ENCODE results near the gene DEDD2. TPM values are rescaled to one million over a fixed set of nuclear protein-coding genes. Genes with fewer than 3 reads are reported as not detected.

DEDD2 gene
- total and polyA plus RNA-seq, 10 of the 15 experiments (the other 5 are each of a cell fraction or from before 2014, with no cell fraction given) = 2.5 to 24.7 (median 17.6) TPM

DNA sequence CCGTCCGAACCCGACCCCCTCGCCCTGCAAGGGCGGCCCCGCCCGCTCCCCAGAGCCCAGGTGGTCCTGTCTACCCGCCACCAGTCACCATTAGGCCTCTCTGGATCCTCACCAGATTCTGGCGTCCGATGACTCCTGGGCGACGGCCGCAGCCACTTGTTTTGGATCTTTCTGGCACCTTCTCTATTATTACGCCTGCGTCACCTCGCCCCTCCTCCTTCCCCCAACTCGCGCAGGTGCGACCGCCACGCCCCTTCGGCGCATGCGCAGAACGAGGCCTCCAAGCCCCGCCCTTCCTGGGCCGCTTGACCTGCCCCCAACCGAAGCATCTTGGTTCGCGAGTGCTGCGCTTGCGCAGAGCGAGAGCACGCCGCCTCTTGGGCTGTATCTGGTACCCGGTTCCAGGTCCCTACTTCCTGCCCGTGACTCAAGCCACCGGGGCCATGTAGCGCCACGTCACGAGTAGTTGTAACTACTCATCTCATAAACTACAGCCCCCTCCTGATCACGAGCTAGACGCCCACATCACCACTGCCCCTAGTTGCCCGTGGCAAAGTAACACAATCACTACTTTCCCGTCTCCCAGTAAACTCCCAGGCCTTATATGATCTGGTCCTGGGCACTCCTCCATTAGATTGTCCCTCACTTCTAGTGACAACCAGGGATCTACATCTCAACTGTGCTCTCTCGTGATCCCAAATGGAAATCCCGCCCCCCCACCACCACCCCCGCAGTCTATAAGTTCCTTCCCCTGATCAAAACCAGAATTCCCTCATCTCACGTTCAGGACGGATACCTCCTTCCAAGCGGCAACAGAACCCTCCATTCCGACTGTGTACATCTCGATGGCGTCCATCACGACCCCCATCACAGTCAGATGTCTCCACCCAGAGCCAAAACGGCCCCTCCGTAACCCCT, at the start of gene DEDD2 (continued):
- TF ChIP-seq, protein P1, sequence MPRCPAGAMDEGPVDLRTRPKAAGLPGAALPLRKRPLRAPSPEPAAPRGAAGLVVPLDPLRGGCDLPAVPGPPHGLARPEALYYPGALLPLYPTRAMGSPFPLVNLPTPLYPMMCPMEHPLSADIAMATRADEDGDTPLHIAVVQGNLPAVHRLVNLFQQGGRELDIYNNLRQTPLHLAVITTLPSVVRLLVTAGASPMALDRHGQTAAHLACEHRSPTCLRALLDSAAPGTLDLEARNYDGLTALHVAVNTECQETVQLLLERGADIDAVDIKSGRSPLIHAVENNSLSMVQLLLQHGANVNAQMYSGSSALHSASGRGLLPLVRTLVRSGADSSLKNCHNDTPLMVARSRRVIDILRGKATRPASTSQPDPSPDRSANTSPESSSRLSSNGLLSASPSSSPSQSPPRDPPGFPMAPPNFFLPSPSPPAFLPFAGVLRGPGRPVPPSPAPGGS (IDR thresholded peaks at IDR 0.05; ENCODE audit: borderline replicate concordance, insufficient read depth, low read depth, low read length, poor library complexity, severe bottlenecking) = no peak
- TF ChIP-seq POLR2AphosphoS5 (IDR thresholded peaks at IDR 0.05; ENCODE audit: low read length) (peak; percentile 72; the same call in 1 of the 2 replicates), HDGF (IDR thresholded peaks at IDR 0.05) (peak; percentile 85), BRCA1 (IDR thresholded peaks at IDR 0.05; ENCODE audit: low read depth, low read length) (no peak), BACH1 (IDR thresholded peaks at IDR 0.05; ENCODE audit: borderline replicate concordance) (no peak), TCF12 (IDR thresholded peaks at IDR 0.05; ENCODE audit: low read depth, low read length) (0 out of 2 replicates have a peak, but pooled peaks have one; percentile 6), ESRRA (IDR thresholded peaks at IDR 0.05; ENCODE audit: low read length) (no peak), FOXM1 (IDR thresholded peaks at IDR 0.05; ENCODE audit: low read depth, low read length) (no peak), HCFC1 (IDR thresholded peaks at IDR 0.05; ENCODE audit: low read length) (no peak), ZSCAN29 (IDR thresholded peaks at IDR 0.05) (no peak), POU2F2 (IDR thresholded peaks at IDR 0.05; ENCODE audit: borderline replicate concordance, low read depth, low read length) (0 out of 3 replicates have a peak, but pooled peaks have one; percentile 32), SIX5 (IDR thresholded peaks at IDR 0.05; ENCODE audit: low read depth, low read length, severe bottlenecking) (no peak), ZNF24 (IDR thresholded peaks at IDR 0.05) (no peak), MEF2B (IDR thresholded peaks at IDR 0.05; ENCODE audit: partially characterized antibody, poor library complexity, severe bottlenecking) (no peak), ZZZ3 (IDR thresholded peaks at IDR 0.05; ENCODE audit: control insufficient read depth, insufficient read length, low read depth) (no peak), EGR1 (IDR thresholded peaks at IDR 0.05; ENCODE audit: borderline replicate concordance in 1 of 2, low read depth in 2 of 2, low read length in 2 of 2) (0 out of 3 replicates have a peak, but pooled peaks of 1 of the 2 experiments have one; percentile 33), CBX3 (IDR thresholded peaks at IDR 0.05; ENCODE audit: borderline replicate concordance, low read depth) (no peak), RAD21 (IDR thresholded peaks at IDR 0.05; ENCODE audit: insufficient read depth, low read depth, low read length) (no peak), SP1 (IDR thresholded peaks at IDR 0.05; ENCODE audit: low read depth, low read length) (peak; percentile 67), ZNF274 (IDR thresholded peaks at IDR 0.05; ENCODE audit: insufficient read depth, insufficient read length) (no peak), PAX8 (IDR thresholded peaks at IDR 0.05) (no peak), YY1 (IDR thresholded peaks at IDR 0.05; ENCODE audit: low read depth, low read length) (0 out of 2 replicates have a peak, but pooled peaks have one; percentile 36)
- TF ChIP-seq, protein P2, sequence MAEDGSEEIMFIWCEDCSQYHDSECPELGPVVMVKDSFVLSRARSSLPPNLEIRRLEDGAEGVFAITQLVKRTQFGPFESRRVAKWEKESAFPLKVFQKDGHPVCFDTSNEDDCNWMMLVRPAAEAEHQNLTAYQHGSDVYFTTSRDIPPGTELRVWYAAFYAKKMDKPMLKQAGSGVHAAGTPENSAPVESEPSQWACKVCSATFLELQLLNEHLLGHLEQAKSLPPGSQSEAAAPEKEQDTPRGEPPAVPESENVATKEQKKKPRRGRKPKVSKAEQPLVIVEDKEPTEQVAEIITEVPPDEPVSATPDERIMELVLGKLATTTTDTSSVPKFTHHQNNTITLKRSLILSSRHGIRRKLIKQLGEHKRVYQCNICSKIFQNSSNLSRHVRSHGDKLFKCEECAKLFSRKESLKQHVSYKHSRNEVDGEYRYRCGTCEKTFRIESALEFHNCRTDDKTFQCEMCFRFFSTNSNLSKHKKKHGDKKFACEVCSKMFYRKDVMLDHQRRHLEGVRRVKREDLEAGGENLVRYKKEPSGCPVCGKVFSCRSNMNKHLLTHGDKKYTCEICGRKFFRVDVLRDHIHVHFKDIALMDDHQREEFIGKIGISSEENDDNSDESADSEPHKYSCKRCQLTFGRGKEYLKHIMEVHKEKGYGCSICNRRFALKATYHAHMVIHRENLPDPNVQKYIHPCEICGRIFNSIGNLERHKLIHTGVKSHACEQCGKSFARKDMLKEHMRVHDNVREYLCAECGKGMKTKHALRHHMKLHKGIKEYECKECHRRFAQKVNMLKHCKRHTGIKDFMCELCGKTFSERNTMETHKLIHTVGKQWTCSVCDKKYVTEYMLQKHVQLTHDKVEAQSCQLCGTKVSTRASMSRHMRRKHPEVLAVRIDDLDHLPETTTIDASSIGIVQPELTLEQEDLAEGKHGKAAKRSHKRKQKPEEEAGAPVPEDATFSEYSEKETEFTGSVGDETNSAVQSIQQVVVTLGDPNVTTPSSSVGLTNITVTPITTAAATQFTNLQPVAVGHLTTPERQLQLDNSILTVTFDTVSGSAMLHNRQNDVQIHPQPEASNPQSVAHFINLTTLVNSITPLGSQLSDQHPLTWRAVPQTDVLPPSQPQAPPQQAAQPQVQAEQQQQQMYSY (CRISPR knock-in tag; IDR thresholded peaks at IDR 0.05) = no peak
- TF ChIP-seq, protein P3, sequence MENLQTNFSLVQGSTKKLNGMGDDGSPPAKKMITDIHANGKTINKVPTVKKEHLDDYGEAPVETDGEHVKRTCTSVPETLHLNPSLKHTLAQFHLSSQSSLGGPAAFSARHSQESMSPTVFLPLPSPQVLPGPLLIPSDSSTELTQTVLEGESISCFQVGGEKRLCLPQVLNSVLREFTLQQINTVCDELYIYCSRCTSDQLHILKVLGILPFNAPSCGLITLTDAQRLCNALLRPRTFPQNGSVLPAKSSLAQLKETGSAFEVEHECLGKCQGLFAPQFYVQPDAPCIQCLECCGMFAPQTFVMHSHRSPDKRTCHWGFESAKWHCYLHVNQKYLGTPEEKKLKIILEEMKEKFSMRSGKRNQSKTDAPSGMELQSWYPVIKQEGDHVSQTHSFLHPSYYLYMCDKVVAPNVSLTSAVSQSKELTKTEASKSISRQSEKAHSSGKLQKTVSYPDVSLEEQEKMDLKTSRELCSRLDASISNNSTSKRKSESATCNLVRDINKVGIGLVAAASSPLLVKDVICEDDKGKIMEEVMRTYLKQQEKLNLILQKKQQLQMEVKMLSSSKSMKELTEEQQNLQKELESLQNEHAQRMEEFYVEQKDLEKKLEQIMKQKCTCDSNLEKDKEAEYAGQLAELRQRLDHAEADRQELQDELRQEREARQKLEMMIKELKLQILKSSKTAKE (IDR thresholded peaks at IDR 0.05; ENCODE audit: low read depth, poor library complexity, severe bottlenecking) = no peak

Data from GM12878 (cell line).